CD4-positive, alpha-beta memory T cell (primary cell): Measurements from ENCODE around the gene OR7A10. TPM values are rescaled to one million over a fixed set of nuclear protein-coding genes. Genes with fewer than 3 reads are reported as not detected.
A peak's percentile ranks its signal among the peaks of the same experiment; 100 is the strongest.

ENCODE experiments used
- CTCF ChIA-PET: fragments of 350-600 bp; sonication (Branson Sonifier 250); formaldehyde crosslinking; loops from one replicate; lab custom pipeline; 2021; ENCODE audit warnings: inconsistent platforms; ENCODE audit not compliant: partially characterized antibody; lab: Charles Lee
- POLR2A ChIA-PET: fragments of 350-600 bp; sonication (Branson Sonifier 250); formaldehyde crosslinking; loops from one replicate; lab custom pipeline; 2021; ENCODE audit not compliant: partially characterized antibody; lab: Charles Lee
- DNase-seq, 5 donors: peaks; one replicate each; pipeline versions ENCODE4 v3.0.0 to v3.0.0-alpha.2; 2020 to 2022; ENCODE audit warnings: mixed read lengths in 1 of 5
- H3K27ac ChIP-seq: one replicate; pipeline ENCODE4 v1.7.0; 2013; ENCODE audit warnings: low read depth, low read length
- H3K27me3 ChIP-seq: 2 replicates; pipeline ENCODE4 v1.7.0; 2013; ENCODE audit warnings: mild to moderate bottlenecking, low read length, moderate library complexity; ENCODE audit not compliant: insufficient read depth
- H3K36me3 ChIP-seq: 2 replicates; pipeline ENCODE4 v1.7.0; 2013; ENCODE audit warnings: mild to moderate bottlenecking, low read length, moderate library complexity; ENCODE audit not compliant: insufficient read depth
- H3K4me1 ChIP-seq: 2 replicates; pipeline ENCODE4 v1.7.0; 2013; ENCODE audit warnings: mild to moderate bottlenecking, low read length, moderate library complexity; ENCODE audit not compliant: insufficient read depth
- H3K4me3 ChIP-seq, 2 donors: one replicate each; pipeline ENCODE4 v1.7.0; 2013; ENCODE audit warnings: low read length in 2 of 2, mild to moderate bottlenecking in 1 of 2
- H3K9me3 ChIP-seq, 2 donors: one replicate each; pipeline ENCODE4 v1.7.0; 2013; ENCODE audit warnings: low read length in 2 of 2, control low read depth in 1 of 2; ENCODE audit not compliant: control insufficient read depth in 1 of 2
- H3K27ac Mint-ChIP-seq, 7 donors: one replicate each; pipeline ENCODE4 v1.8.0; 2020 to 2021; ENCODE audit warnings: mixed read lengths in 7 of 7, mild to moderate bottlenecking in 6 of 7, inconsistent platforms in 3 of 7, moderate library complexity in 3 of 7
- H3K27me3 Mint-ChIP-seq, 2 donors: one replicate each; pipeline ENCODE4 v1.8.0; 2020 to 2021; ENCODE audit warnings: mixed read lengths in 2 of 2
- H3K36me3 Mint-ChIP-seq, 2 donors: one replicate each; pipeline ENCODE4 v1.8.0; 2020 to 2021; ENCODE audit warnings: mixed read lengths in 2 of 2, inconsistent platforms in 1 of 2, mild to moderate bottlenecking in 1 of 2
- H3K4me1 Mint-ChIP-seq, 4 donors: one replicate each; pipeline ENCODE4 v1.8.0; 2020 to 2021; ENCODE audit warnings: mixed read lengths in 4 of 4, mild to moderate bottlenecking in 1 of 4
- H3K4me3 Mint-ChIP-seq, 8 donors: one replicate each; pipeline ENCODE4 v1.8.0; 2020 to 2021; ENCODE audit warnings: mixed read lengths in 8 of 8, mild to moderate bottlenecking in 7 of 8, moderate library complexity in 6 of 8, inconsistent platforms in 3 of 8
- H3K9me3 Mint-ChIP-seq, 8 donors: one replicate each; pipeline ENCODE4 v1.8.0; 2020 to 2021; ENCODE audit warnings: mixed read lengths in 8 of 8, mild to moderate bottlenecking in 5 of 8, inconsistent platforms in 3 of 8, moderate library complexity in 1 of 8
- intact Hi-C: fragments of 100-400 bp; cut with micrococcal nuclease; formaldehyde crosslinking; loops from one replicate; pipeline ENCODE4 v1.15.1; 2023
- polyA plus RNA-seq, 2 donors: library from polyadenylated mRNA; unstranded; fragments of 300-500 nt; fragmentation: Illumina TruSeq; gene quantifications; one replicate each; pipeline ENCODE4 v1.2.3, GENCODE V29; 2021
- total RNA-seq, 2 experiments: library from RNA; stranded (reverse); gene quantifications; one replicate each; pipeline ENCODE4 v1.2.3, GENCODE V29; 2021

Gene OR7A10
- not detected for total RNA-seq
- polyA plus RNA-seq, result not detected

GRCh38 chr19:14848822-14849221 is at the start of gene OR7A10:
TSS of gene OR7A10 (minus strand) at chr19:14848922. CDS start at chr19:14841877, 7,045 bp downstream.
- H3K4me3 ChIP-seq, result no peak within 1 kb of the TSS
- H3K27ac Mint-ChIP-seq, result peak within 1 kb of the TSS in 1 of 7 donors; percentile 6
- ChIA-PET POLR2A (no interaction called here), CTCF (no interaction called here)
- no peak within 1 kb of the TSS for H3K27ac ChIP-seq
- H3K27me3 Mint-ChIP-seq, result peaks cover 22 to 23% of the 10 kb centered on the region in 2 donors
- no peak within 1 kb of the TSS for H3K4me3 Mint-ChIP-seq
- H3K36me3 ChIP-seq, result no peaks in the 10 kb centered on the region
- H3K36me3 Mint-ChIP-seq, result no peaks in the 10 kb centered on the region
- H3K9me3 Mint-ChIP-seq, result peaks cover 0 to 5% (median 1%) of the 10 kb centered on the region in 8 donors
- H3K4me1 Mint-ChIP-seq, result no peaks in the 10 kb centered on the region
- no peaks in the 10 kb centered on the region for H3K9me3 ChIP-seq
- H3K4me1 ChIP-seq, result no peaks in the 10 kb centered on the region
- intact Hi-C loops, result no loop called here
- DNase-seq, result no peak
- H3K27me3 ChIP-seq, result no peaks in the 10 kb centered on the region

DNA sequence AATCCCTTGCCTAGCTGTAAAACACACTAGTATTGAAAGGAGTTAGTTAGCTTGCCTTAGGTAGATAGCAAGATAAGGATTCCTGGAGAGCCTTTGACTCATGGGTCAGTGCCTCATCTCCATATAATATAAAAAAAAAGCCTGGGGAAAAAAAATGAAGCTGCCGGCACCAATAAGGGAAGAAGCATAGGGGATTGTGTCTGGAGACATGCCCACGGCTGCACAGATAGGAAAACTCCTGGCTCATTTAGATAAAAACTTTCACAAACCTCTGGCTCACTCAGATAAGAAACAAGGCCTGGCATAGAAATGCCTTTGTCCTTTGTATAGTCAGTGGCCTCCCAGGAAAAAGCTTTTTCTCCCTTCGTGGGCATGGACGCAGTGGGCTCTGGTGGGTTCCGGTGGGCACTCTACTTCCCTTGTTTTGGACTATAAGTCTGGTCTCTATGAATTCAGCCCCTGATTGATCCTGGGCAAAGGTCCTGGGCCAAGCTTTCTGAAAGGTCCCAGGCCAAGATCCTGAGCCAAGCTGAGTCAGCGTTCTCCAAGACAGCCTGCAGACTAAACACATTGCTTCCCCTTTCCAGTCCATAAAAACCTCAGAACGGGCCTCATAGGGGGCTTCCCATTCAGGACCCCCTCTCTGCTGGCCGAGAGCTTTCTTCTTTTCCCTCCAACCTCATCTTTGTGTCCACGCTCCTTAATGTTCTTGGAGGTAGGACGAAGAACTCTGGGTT is 42.1 kb upstream of the OR7A10 start:
- H3K27ac Mint-ChIP-seq, result no peak overlapping the region
- no peak overlapping the region for H3K4me3 ChIP-seq
- ChIA-PET POLR2A (no interaction called here), CTCF (interaction anchor here (0.6 to 6.3 kb wide), 3 partner anchors 314 to 1254 kb away, joined by 3 to 45 read pairs (median 5); partner anchors contain the start of gene NDUFB7)
- H3K36me3 Mint-ChIP-seq, result no peaks in the 10 kb centered on the region
- H3K27me3 Mint-ChIP-seq, result peaks cover 25 to 35% of the 10 kb centered on the region in 2 donors
- H3K4me1 Mint-ChIP-seq, result peaks cover 0 to 4% (median 3%) of the 10 kb centered on the region in 4 donors
- no peak overlapping the region for H3K4me3 Mint-ChIP-seq
- H3K9me3 ChIP-seq, result no peaks in the 10 kb centered on the region
- H3K4me1 ChIP-seq, result no peaks in the 10 kb centered on the region
- H3K27ac ChIP-seq, result no peak overlapping the region
- H3K9me3 Mint-ChIP-seq, result no peaks in the 10 kb centered on the region
- no peaks in the 10 kb centered on the region for H3K27me3 ChIP-seq
- DNase-seq, result no peak
- intact Hi-C loops, result no loop called here
- no peaks in the 10 kb centered on the region for H3K36me3 ChIP-seq

- Histone ChIP-seq H3K4me3 (no peak overlapping the region), H3K36me3 (no peaks in the 10 kb centered on the region), H3K4me1 (no peaks in the 10 kb centered on the region), H3K27me3 (no peaks in the 10 kb centered on the region), H3K27ac (no peak overlapping the region), H3K9me3 (no peaks in the 10 kb centered on the region)
- no peaks in the 10 kb centered on the region for H3K9me3 Mint-ChIP-seq
- H3K4me1 Mint-ChIP-seq, result peaks cover 0 to 4% (median 3%) of the 10 kb centered on the region in 4 donors
- H3K27ac Mint-ChIP-seq, result no peak overlapping the region
- no peaks in the 10 kb centered on the region for H3K36me3 Mint-ChIP-seq
- POLR2A ChIA-PET, result no interaction called here
- CTCF ChIA-PET, result interaction anchor here (1.9 to 6.3 kb wide), 3 partner anchors 13 to 317 kb away, joined by 5 to 45 read pairs (median 5); partner anchors contain the start of gene NDUFB7
- H3K27me3 Mint-ChIP-seq, result peaks cover 25 to 36% of the 10 kb centered on the region in 2 donors
- no peak for DNase-seq
- intact Hi-C loops, result no loop called here
- no peak overlapping the region for H3K4me3 Mint-ChIP-seq
Observed at GRCh38 chr19:14889994-14890642, 41.4 kb upstream of the OR7A10 start.

- Mint-ChIP-seq H3K27me3 (peaks cover 13 to 28% of the 10 kb centered on the region in 2 donors), H3K9me3 (no peaks in the 10 kb centered on the region), H3K36me3 (no peaks in the 10 kb centered on the region), H3K27ac (peak within 1 kb of the TSS in 2 of 7 donors; percentile 21 to 33), H3K4me3 (no peak within 1 kb of the TSS), H3K4me1 (peaks cover 0 to 4% (median 3%) of the 10 kb centered on the region in 4 donors)
- intact Hi-C loops, result no loop called here
- Histone ChIP-seq H3K36me3 (no peaks in the 10 kb centered on the region), H3K4me1 (no peaks in the 10 kb centered on the region), H3K9me3 (no peaks in the 10 kb centered on the region), H3K4me3 (no peak within 1 kb of the TSS), H3K27ac (no peak within 1 kb of the TSS), H3K27me3 (no peaks in the 10 kb centered on the region)
- ChIA-PET CTCF (interaction anchor here (0.7 kb wide), 1 partner anchor 131 kb away, joined by 3 read pairs; no protein-coding TSS in a partner anchor), POLR2A (no interaction called here)
- no peak for DNase-seq
Observed at GRCh38 chr19:14886032-14886431, 37.3 kb upstream of the OR7A10 start, which contains the start of gene OR7A17. TSS of gene OR7A17 (minus strand) at chr19:14886132. CDS start at chr19:14881355, 4,777 bp downstream.

DNA sequence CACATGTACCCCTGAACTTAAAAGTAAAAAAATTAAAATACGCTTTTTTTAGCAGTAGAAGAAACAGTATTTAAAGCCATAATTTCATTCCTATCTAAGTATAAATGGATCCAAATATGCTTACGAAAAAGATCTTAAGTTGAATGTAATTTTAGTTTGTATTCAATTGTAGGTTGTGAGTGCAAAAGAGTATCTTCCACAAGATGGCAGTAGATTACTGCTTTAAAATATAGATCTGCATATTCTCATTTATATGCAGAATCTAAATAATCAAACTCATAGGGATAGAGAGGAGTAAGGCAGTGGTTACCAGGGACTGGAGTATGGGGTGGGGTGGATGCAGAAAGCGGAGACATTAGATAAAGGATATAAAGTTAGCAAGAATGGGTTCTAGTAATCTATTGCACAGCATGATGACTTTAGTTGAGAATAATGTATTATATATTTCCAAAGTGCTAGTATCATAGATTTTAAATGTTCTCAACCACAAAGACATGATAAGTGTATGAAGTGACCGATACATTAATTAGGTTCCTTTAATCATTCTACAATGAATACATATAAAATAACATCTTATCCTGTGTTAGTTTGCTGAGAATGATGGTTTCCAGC is 23.0 kb upstream of the OR7A10 start:
- no peaks in the 10 kb centered on the region for H3K9me3 ChIP-seq
- Mint-ChIP-seq H3K4me1 (no peaks in the 10 kb centered on the region), H3K4me3 (no peak overlapping the region), H3K27ac (peak overlapping the region in 1 of 7 donors; percentile 13), H3K36me3 (no peaks in the 10 kb centered on the region), H3K9me3 (peaks cover 0 to 3% (median 0%) of the 10 kb centered on the region in 8 donors), H3K27me3 (peaks cover 26 to 33% of the 10 kb centered on the region in 2 donors)
- intact Hi-C loops, result no loop called here
- H3K36me3 ChIP-seq, result no peaks in the 10 kb centered on the region
- H3K4me1 ChIP-seq, result no peaks in the 10 kb centered on the region
- no peak for DNase-seq
- POLR2A ChIA-PET, result no interaction called here
- CTCF ChIA-PET, result no interaction called here
- no peaks in the 10 kb centered on the region for H3K27me3 ChIP-seq
- no peak overlapping the region for H3K4me3 ChIP-seq
- H3K27ac ChIP-seq, result no peak overlapping the region

DNA sequence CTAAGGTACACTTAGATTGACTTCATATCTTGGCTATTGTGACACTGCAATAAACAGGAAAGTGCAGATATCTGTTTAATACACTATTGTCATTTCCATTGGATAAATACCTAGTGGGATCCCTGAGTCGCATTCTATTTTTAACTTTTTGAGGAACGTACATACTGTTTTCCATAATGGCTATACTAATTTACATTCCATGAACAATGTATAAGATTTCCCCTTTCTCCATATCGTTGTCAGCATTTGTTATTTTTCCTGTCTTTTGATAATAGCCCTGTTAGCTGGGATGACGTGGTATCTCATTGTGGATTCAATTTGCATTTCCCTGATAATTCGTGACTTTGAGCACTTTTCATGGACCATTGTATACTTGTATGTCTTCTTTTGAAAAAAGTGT is 19.8 kb upstream of the OR7A10 start:
- POLR2A ChIA-PET, result no interaction called here
- CTCF ChIA-PET, result no interaction called here

DNA sequence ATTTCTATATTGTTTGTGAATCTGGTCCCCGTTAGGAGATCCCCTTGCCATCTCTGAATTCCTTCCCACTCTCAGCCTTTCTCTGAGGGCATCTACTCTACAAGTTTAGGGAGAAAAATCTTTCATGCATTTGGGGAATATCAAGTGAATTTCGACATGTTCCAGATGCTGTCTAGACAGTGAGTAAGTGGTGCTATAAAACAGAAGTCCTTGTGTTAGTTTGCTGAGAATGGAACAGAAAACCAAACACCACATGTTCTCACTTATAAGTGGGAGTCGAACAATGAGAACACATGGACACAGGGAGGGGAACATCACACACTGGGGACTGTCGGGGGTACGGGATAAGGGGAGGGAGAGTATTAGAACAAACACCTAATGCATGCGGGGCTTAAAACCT is 5.1 kb downstream of the OR7A10 start:
- no peak overlapping the region for H3K4me3 Mint-ChIP-seq

More for the DNA sequence above, 19.8 kb upstream of the OR7A10 start:
- no peaks in the 10 kb centered on the region for H3K27me3 ChIP-seq
- Mint-ChIP-seq H3K27me3 (peaks cover 26 to 31% of the 10 kb centered on the region in 2 donors), H3K27ac (no peak overlapping the region), H3K9me3 (peaks cover 0 to 3% (median 0%) of the 10 kb centered on the region in 8 donors), H3K4me3 (no peak overlapping the region), H3K4me1 (no peaks in the 10 kb centered on the region), H3K36me3 (no peaks in the 10 kb centered on the region)
- intact Hi-C loops, result no loop called here
- H3K36me3 ChIP-seq, result no peaks in the 10 kb centered on the region
- H3K4me3 ChIP-seq, result no peak overlapping the region
- no peak overlapping the region for H3K27ac ChIP-seq
- H3K9me3 ChIP-seq, result no peaks in the 10 kb centered on the region
- DNase-seq, result no peak
- H3K4me1 ChIP-seq, result no peaks in the 10 kb centered on the region

More for the DNA sequence above, 5.1 kb downstream of the OR7A10 start:
- POLR2A ChIA-PET, result no interaction called here
- no peaks in the 10 kb centered on the region for H3K27me3 ChIP-seq
- H3K4me1 ChIP-seq, result no peaks in the 10 kb centered on the region
- Mint-ChIP-seq H3K9me3 (peaks cover 0 to 10% (median 3%) of the 10 kb centered on the region in 8 donors), H3K4me1 (no peaks in the 10 kb centered on the region), H3K27ac (no peak overlapping the region), H3K36me3 (no peaks in the 10 kb centered on the region), H3K27me3 (peaks cover 25% of the 10 kb centered on the region in 2 donors)
- no peak overlapping the region for H3K27ac ChIP-seq
- no peak overlapping the region for H3K4me3 ChIP-seq
- CTCF ChIA-PET, result no interaction called here
- no peak for DNase-seq
- no peaks in the 10 kb centered on the region for H3K36me3 ChIP-seq
- intact Hi-C loops, result no loop called here
- no peaks in the 10 kb centered on the region for H3K9me3 ChIP-seq
